ENCODE data around the gene SLC29A1. TPM values are rescaled to one million over a fixed set of nuclear protein-coding genes. Genes with fewer than 3 reads are reported as not detected.

The SLC29A1 gene
- total and polyA plus RNA-seq, 9 of the 15 experiments (the other 6 are each of a cell fraction or from before 2014, with no cell fraction given) = 18.9 to 170 (median 57.7) TPM

DNA sequence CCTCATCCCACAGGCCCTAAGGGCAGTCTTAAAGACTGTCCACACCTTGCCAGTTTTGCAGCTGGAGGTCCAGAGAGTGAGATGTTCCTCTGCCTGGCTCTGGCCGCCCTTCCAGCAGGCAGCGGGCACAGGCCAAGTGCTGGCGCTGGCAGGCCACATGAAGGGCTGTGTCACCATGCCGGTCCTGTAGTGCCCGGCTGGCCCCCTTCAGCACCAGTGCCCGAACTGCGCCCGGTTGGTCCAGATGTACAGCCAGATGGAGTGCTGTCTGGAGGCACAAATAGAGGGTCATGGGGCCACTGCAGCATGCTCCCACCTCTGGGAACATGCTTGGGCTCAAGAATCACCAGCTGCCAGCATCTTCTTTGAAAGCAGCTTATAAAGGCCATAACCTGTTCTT lies 38.2 kb downstream of the SLC29A1 start:
- Histone ChIP-seq H3K79me2 (ENCODE audit: control insufficient read depth, insufficient read depth, low read length) (peaks cover 23% of the 10 kb centered on the region), H3K4me1 (replicated peaks in 1 of 2; ENCODE audit: control insufficient read depth in 2 of 2, insufficient read depth in 2 of 2, low read length in 2 of 2) (peaks cover 27 to 50% of the 10 kb centered on the region in 2 experiments; a peak in 4 of 5 replicates), H3K27me3 (ENCODE audit: control insufficient read depth in 2 of 2, insufficient read depth in 2 of 2, low read length in 2 of 2) (no peaks in the 10 kb centered on the region), H3K4me3 (no peak overlapping the region), H3K36me3 (ENCODE audit: control insufficient read depth, insufficient read depth, low read length) (peaks cover 49% of the 10 kb centered on the region; the same call in 1 of the 3 replicates), H3K9me1 (ENCODE audit: control insufficient read depth, insufficient read depth, low read length) (peaks cover 6% of the 10 kb centered on the region), H3K9me3 (replicated peaks; ENCODE audit: control insufficient read depth, insufficient read depth, low read depth, low read length) (no peaks in the 10 kb centered on the region), H3K27ac (ENCODE audit: extremely low read depth, low read depth, low read length) (no peak overlapping the region), H3K9ac (ENCODE audit: insufficient read depth in 1 of 2, low read depth in 2 of 2, low read length in 2 of 2) (no peak overlapping the region), H2AFZ (ENCODE audit: low read depth, low read length) (no peak overlapping the region), H3K4me2 (ENCODE audit: insufficient read depth, low read length) (no peak overlapping the region), H4K20me1 (replicated peaks; ENCODE audit: control insufficient read depth, insufficient read depth, low read length) (peaks cover 1% of the 10 kb centered on the region)
- intact Hi-C loops (cut with micrococcal nuclease) = no loop called here
- no TSS peak for BruUV-seq (replicated peaks)
- 94% methylated on average over 8 of the region's 8 CpGs for WGBS (ENCODE audit: insufficient coverage, low coverage, missing lambda C conversion rate)
- DNase-seq (ENCODE audit: extremely low read depth in 1 of 4, low spot score in 3 of 4) = no peak
- ATAC-seq = no peak
- ChIA-PET CTCF (ENCODE audit: low intra/inter-chr PET ratio) (no interaction called here), POLR2A (interaction anchor here (0.6 to 8.2 kb wide), 6 partner anchors 14 to 868 kb away, joined by 3 to 69 read pairs (median 3); partner anchors contain the start of genes GTPBP2 and HSP90AB1)
- no peak for TF ChIP-seq THAP7 (CRISPR knock-in tag; IDR thresholded peaks at IDR 0.05)
- 0 out of 2 replicates have a peak, but pooled peaks have one; percentile 33 for TF ChIP-seq RBFOX2 (IDR thresholded peaks at IDR 0.05; ENCODE audit: low read depth, low read length)
- in situ Hi-C loops (cut with MboI) = no loop called here
- FAIRE-seq = no peak
